Neural cell (in vitro differentiated cells): ENCODE measurements around the gene RASAL2. TPM values are rescaled to one million over a fixed set of nuclear protein-coding genes. Genes with fewer than 3 reads are reported as not detected.

ENCODE experiments used
- H2AFZ ChIP-seq: fragments of 200-600, 300-800 bp; sonication (generic), shearing (Covaris generic); 2 replicates; pipeline ENCODE4 v1.6.0; 2014; ENCODE audit warnings: low read depth, mild to moderate bottlenecking, antibody characterized with exemption, low read length, moderate library complexity
- H3F3A ChIP-seq: fragments of 200-600 bp; shearing (Covaris generic); 2 replicates; pipeline ENCODE4 v1.6.1; 2016; ENCODE audit warnings: mild to moderate bottlenecking, moderate library complexity, mixed read lengths, antibody characterized with exemption, low read length; ENCODE audit not compliant: insufficient read depth, poor library complexity, severe bottlenecking
- H3K27ac ChIP-seq: fragments of 200-600, 300-800 bp; sonication (generic), shearing (Covaris generic); 2 replicates; pipeline ENCODE4 v1.5.1; 2014; ENCODE audit warnings: mild to moderate bottlenecking, low read length, moderate library complexity
- H3K27me3 ChIP-seq: fragments of 300-800, 200-600 bp; sonication (generic), shearing (Covaris generic); 2 replicates; pipeline ENCODE4 v1.6.0; 2014; ENCODE audit warnings: mild to moderate bottlenecking, low read depth, low read length, moderate library complexity; ENCODE audit not compliant: insufficient read depth
- H3K36me3 ChIP-seq: fragments of 300-800, 200-600 bp; sonication (generic), shearing (Covaris generic); 2 replicates; pipeline ENCODE4 v1.5.1; 2014; ENCODE audit warnings: mild to moderate bottlenecking, antibody characterized with exemption, low read length, moderate library complexity; ENCODE audit not compliant: insufficient read depth
- H3K4me2 ChIP-seq: fragments of 300-800, 200-600 bp; sonication (generic), shearing (Covaris generic); 2 replicates; pipeline ENCODE4 v1.6.0; 2014; ENCODE audit warnings: mild to moderate bottlenecking, low read length
- H3K4me3 ChIP-seq: fragments of 300-800, 200-600 bp; sonication (generic), shearing (Covaris generic); 2 replicates; pipeline ENCODE4 v1.5.1; 2014; ENCODE audit warnings: mild to moderate bottlenecking, low read length, moderate library complexity
- H3K79me2 ChIP-seq: fragments of 200-600 bp; shearing (Covaris generic); replicated peaks from 2 replicates; pipeline ENCODE4 v1.6.0; 2014; ENCODE audit warnings: mild to moderate bottlenecking, low read length, moderate library complexity; ENCODE audit not compliant: insufficient read depth
- H3K9ac ChIP-seq: fragments of 300-800, 200-600 bp; sonication (generic), shearing (Covaris generic); 2 replicates; pipeline ENCODE4 v1.6.1; 2016; ENCODE audit warnings: mild to moderate bottlenecking, low read length, mixed read lengths
- H3K9me2 ChIP-seq: fragments of 200-600 bp; shearing (Covaris generic); 2 replicates; pipeline ENCODE4 v1.6.1; 2016; ENCODE audit warnings: mild to moderate bottlenecking, low read length, mixed read lengths; ENCODE audit not compliant: insufficient read depth
- H3K9me3 ChIP-seq: fragments of 200-600, 300-800 bp; sonication (generic), shearing (Covaris generic); 2 replicates; pipeline ENCODE4 v1.6.1; 2016; ENCODE audit warnings: mild to moderate bottlenecking, mixed run types, low read length, moderate library complexity, mixed read lengths
- H4K20me1 ChIP-seq: fragments of 200-600 bp; shearing (Covaris generic); 2 replicates; pipeline ENCODE4 v1.6.1; 2016; ENCODE audit warnings: mild to moderate bottlenecking, mixed run types; ENCODE audit not compliant: insufficient read depth
- EP300 ChIP-seq: fragments of 450-650 bp; conservative IDR thresholded peaks from 2 replicates; pipeline ENCODE4 v1.6.1; 2014; ENCODE audit warnings: antibody characterized with exemption, mild to moderate bottlenecking, moderate library complexity; ENCODE audit not compliant: poor library complexity, severe bottlenecking
- EZH2 ChIP-seq: fragments of 200-600, 300-800 bp; shearing (Covaris generic), sonication (generic); IDR thresholded peaks from 2 replicates; pipeline ENCODE4 v1.6.1; 2014; ENCODE audit warnings: antibody characterized with exemption, low read length, borderline replicate concordance, mild to moderate bottlenecking; ENCODE audit not compliant: insufficient read depth, poor library complexity, severe bottlenecking
- MXI1 ChIP-seq: fragments of 450-650 bp; conservative IDR thresholded peaks from 2 replicates; pipeline ENCODE4 v1.6.1; 2014; ENCODE audit warnings: antibody characterized with exemption, mild to moderate bottlenecking; ENCODE audit not compliant: poor library complexity, severe bottlenecking
- POLR2AphosphoS5 ChIP-seq: IDR thresholded peaks from 2 replicates; pipeline ENCODE4 v1.6.1; 2012
- RAD21 ChIP-seq: fragments of 450-650 bp; conservative IDR thresholded peaks from 2 replicates; pipeline ENCODE4 v1.6.1; 2014; ENCODE audit warnings: antibody characterized with exemption, mild to moderate bottlenecking, moderate library complexity
- REST ChIP-seq: IDR thresholded peaks from 2 replicates; pipeline ENCODE4 v1.6.1; 2012; ENCODE audit warnings: borderline replicate concordance
- SMC3 ChIP-seq: fragments of 450-650 bp; conservative IDR thresholded peaks from 2 replicates; pipeline ENCODE4 v1.6.1; 2014; ENCODE audit warnings: antibody characterized with exemption, mild to moderate bottlenecking, moderate library complexity; ENCODE audit not compliant: poor library complexity
- TAF1 ChIP-seq: IDR thresholded peaks from 2 replicates; pipeline ENCODE4 v1.6.1; 2012; ENCODE audit warnings: low read depth
- polyA plus RNA-seq: library from polyadenylated mRNA; depleted of rRNA; stranded (reverse); fragments of >200 nt; gene quantifications from 2 replicates; pipeline ENCODE4 v1.2.3, GENCODE V29; 2014
- TF ChIP-seq, protein P1 (sequence below): fragments of 450-650 bp; IDR thresholded peaks from 2 replicates; pipeline ENCODE4 v1.5.1; 2014; ENCODE audit warnings: antibody characterized with exemption, mild to moderate bottlenecking, moderate library complexity; ENCODE audit not compliant: poor library complexity, severe bottlenecking

The RASAL2 gene
- polyA plus RNA-seq, 1 donor from 2014 or later: 73.3 TPM

GRCh38 chr1:178308438-178308837 is 214.5 kb downstream of the RASAL2 start:
- Histone ChIP-seq H2AFZ (no peak overlapping the region), H3K36me3 (no peaks in the 10 kb centered on the region), H3K27me3 (no peaks in the 10 kb centered on the region), H3K79me2 (peaks cover 4% of the 10 kb centered on the region), H3K27ac (no peak overlapping the region), H3K9me3 (no peaks in the 10 kb centered on the region), H4K20me1 (no peaks in the 10 kb centered on the region), H3F3A (no peaks in the 10 kb centered on the region), H3K9me2 (no peaks in the 10 kb centered on the region), H3K4me2 (no peak overlapping the region), H3K9ac (no peak overlapping the region), H3K4me3 (no peak overlapping the region)
- TF ChIP-seq REST: no peak
- TF ChIP-seq RAD21: no peak
- no peak for TF ChIP-seq TAF1
- no peak for TF ChIP-seq SMC3
- no peak for TF ChIP-seq MXI1
- TF ChIP-seq, protein P1, sequence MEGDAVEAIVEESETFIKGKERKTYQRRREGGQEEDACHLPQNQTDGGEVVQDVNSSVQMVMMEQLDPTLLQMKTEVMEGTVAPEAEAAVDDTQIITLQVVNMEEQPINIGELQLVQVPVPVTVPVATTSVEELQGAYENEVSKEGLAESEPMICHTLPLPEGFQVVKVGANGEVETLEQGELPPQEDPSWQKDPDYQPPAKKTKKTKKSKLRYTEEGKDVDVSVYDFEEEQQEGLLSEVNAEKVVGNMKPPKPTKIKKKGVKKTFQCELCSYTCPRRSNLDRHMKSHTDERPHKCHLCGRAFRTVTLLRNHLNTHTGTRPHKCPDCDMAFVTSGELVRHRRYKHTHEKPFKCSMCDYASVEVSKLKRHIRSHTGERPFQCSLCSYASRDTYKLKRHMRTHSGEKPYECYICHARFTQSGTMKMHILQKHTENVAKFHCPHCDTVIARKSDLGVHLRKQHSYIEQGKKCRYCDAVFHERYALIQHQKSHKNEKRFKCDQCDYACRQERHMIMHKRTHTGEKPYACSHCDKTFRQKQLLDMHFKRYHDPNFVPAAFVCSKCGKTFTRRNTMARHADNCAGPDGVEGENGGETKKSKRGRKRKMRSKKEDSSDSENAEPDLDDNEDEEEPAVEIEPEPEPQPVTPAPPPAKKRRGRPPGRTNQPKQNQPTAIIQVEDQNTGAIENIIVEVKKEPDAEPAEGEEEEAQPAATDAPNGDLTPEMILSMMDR: no peak
- no peak for TF ChIP-seq POLR2AphosphoS5
- TF ChIP-seq EZH2: no peak
- no peak for TF ChIP-seq EP300

- Histone ChIP-seq H3K27ac (no peak overlapping the region), H3K36me3 (no peaks in the 10 kb centered on the region), H3K9me2 (no peaks in the 10 kb centered on the region), H2AFZ (no peak overlapping the region), H3K4me2 (no peak overlapping the region), H3F3A (no peaks in the 10 kb centered on the region), H3K27me3 (no peaks in the 10 kb centered on the region), H3K9me3 (no peaks in the 10 kb centered on the region), H3K79me2 (peaks cover 4% of the 10 kb centered on the region), H3K4me3 (no peak overlapping the region), H4K20me1 (no peaks in the 10 kb centered on the region), H3K9ac (no peak overlapping the region)
- TF ChIP-seq RAD21 (peak; percentile 90), SMC3 (peak; percentile 85), REST (no peak), EP300 (no peak), EZH2 (no peak), POLR2AphosphoS5 (no peak)
- TF ChIP-seq, protein P1: peak; percentile 92
These were observed 216.8 kb downstream of the RASAL2 start for GRCh38 chr1:178310685-178311105.
